T-helper 1 cell treated with Interleukin-12 subunit alpha and Interleukin-12 subunit beta and Interleukin-4 antibody, amounts not matched to agents 30 μg/mL and 1 μg/mL, for 36 hours (primary cell): ENCODE measurements around the gene PMM2.

Source experiments
- H3K27ac Mint-ChIP-seq: one replicate; pipeline ENCODE4 v1.8.0; 2021; ENCODE audit warnings: mild to moderate bottlenecking, mixed read lengths
- H3K27me3 Mint-ChIP-seq: one replicate; pipeline ENCODE4 v1.8.0; 2021; ENCODE audit warnings: low read depth, mixed read lengths
- H3K36me3 Mint-ChIP-seq: one replicate; pipeline ENCODE4 v1.8.0; 2021; ENCODE audit warnings: low read depth, mixed read lengths
- H3K4me1 Mint-ChIP-seq: one replicate; pipeline ENCODE4 v1.8.0; 2021; ENCODE audit warnings: low read depth, mixed read lengths
- H3K4me3 Mint-ChIP-seq: one replicate; pipeline ENCODE4 v1.8.0; 2021; ENCODE audit warnings: mild to moderate bottlenecking, moderate library complexity, mixed read lengths
- H3K9me3 Mint-ChIP-seq: one replicate; pipeline ENCODE4 v1.8.0; 2021; ENCODE audit warnings: mixed read lengths

PMM2 gene

GRCh38 chr16:8847623-8848022 is 50.0 kb downstream of the PMM2 start:
- H3K4me3 Mint-ChIP-seq, result no peak overlapping the region
- H3K4me1 Mint-ChIP-seq, result peaks cover 15% of the 10 kb centered on the region
- H3K36me3 Mint-ChIP-seq, result peaks cover 21% of the 10 kb centered on the region
- no peaks in the 10 kb centered on the region for H3K9me3 Mint-ChIP-seq
- H3K27me3 Mint-ChIP-seq, result no peaks in the 10 kb centered on the region
- no peak overlapping the region for H3K27ac Mint-ChIP-seq

GRCh38 chr16:8848231-8848938 is 50.7 kb downstream of the PMM2 start:
- no peaks in the 10 kb centered on the region for H3K27me3 Mint-ChIP-seq
- peaks cover 27% of the 10 kb centered on the region for H3K36me3 Mint-ChIP-seq
- no peak overlapping the region for H3K27ac Mint-ChIP-seq
- H3K4me3 Mint-ChIP-seq, result no peak overlapping the region
- no peaks in the 10 kb centered on the region for H3K9me3 Mint-ChIP-seq
- H3K4me1 Mint-ChIP-seq, result peaks cover 15% of the 10 kb centered on the region

- no peak overlapping the region for H3K4me3 Mint-ChIP-seq
- peaks cover 29% of the 10 kb centered on the region for H3K36me3 Mint-ChIP-seq
- no peaks in the 10 kb centered on the region for H3K27me3 Mint-ChIP-seq
- peaks cover 17% of the 10 kb centered on the region for H3K4me1 Mint-ChIP-seq
- H3K9me3 Mint-ChIP-seq, result no peaks in the 10 kb centered on the region
- H3K27ac Mint-ChIP-seq, result no peak overlapping the region
Observed at GRCh38 chr16:8848939-8849391, 51.3 kb downstream of the PMM2 start.

GRCh38 chr16:8849411-8850011 is 51.9 kb downstream of the PMM2 start:
- no peak overlapping the region for H3K4me3 Mint-ChIP-seq
- peaks cover 14% of the 10 kb centered on the region for H3K4me1 Mint-ChIP-seq
- no peaks in the 10 kb centered on the region for H3K27me3 Mint-ChIP-seq
- H3K27ac Mint-ChIP-seq, result no peak overlapping the region
- peaks cover 29% of the 10 kb centered on the region for H3K36me3 Mint-ChIP-seq
- H3K9me3 Mint-ChIP-seq, result no peaks in the 10 kb centered on the region

GRCh38 chr16:8850279-8850885 is 52.7 kb downstream of the PMM2 start:
- peaks cover 33% of the 10 kb centered on the region for H3K36me3 Mint-ChIP-seq
- H3K27ac Mint-ChIP-seq, result peak overlapping the region; percentile 74
- H3K27me3 Mint-ChIP-seq, result no peaks in the 10 kb centered on the region
- H3K4me3 Mint-ChIP-seq, result peak overlapping the region; percentile 15
- H3K9me3 Mint-ChIP-seq, result no peaks in the 10 kb centered on the region
- H3K4me1 Mint-ChIP-seq, result peaks cover 14% of the 10 kb centered on the region

GRCh38 chr16:8851761-8852403 is 54.2 kb downstream of the PMM2 start:
- Mint-ChIP-seq H3K36me3 (peaks cover 39% of the 10 kb centered on the region), H3K9me3 (no peaks in the 10 kb centered on the region), H3K4me1 (peaks cover 16% of the 10 kb centered on the region), H3K27me3 (no peaks in the 10 kb centered on the region), H3K27ac (peak overlapping the region; percentile 63), H3K4me3 (no peak overlapping the region)

- no peaks in the 10 kb centered on the region for H3K27me3 Mint-ChIP-seq
- no peak overlapping the region for H3K4me3 Mint-ChIP-seq
- no peaks in the 10 kb centered on the region for H3K9me3 Mint-ChIP-seq
- peaks cover 41% of the 10 kb centered on the region for H3K36me3 Mint-ChIP-seq
- H3K4me1 Mint-ChIP-seq, result peaks cover 18% of the 10 kb centered on the region
- no peak overlapping the region for H3K27ac Mint-ChIP-seq
Observed at GRCh38 chr16:8852534-8852933, 54.9 kb downstream of the PMM2 start.

- Mint-ChIP-seq H3K27ac (no peak overlapping the region), H3K27me3 (no peaks in the 10 kb centered on the region), H3K4me3 (no peak overlapping the region), H3K9me3 (no peaks in the 10 kb centered on the region), H3K36me3 (peaks cover 45% of the 10 kb centered on the region), H3K4me1 (peaks cover 20% of the 10 kb centered on the region)
Observed at GRCh38 chr16:8853150-8853549, 55.5 kb downstream of the PMM2 start.

- Mint-ChIP-seq H3K27me3 (no peaks in the 10 kb centered on the region), H3K4me1 (peaks cover 20% of the 10 kb centered on the region), H3K36me3 (peaks cover 46% of the 10 kb centered on the region), H3K4me3 (no peak overlapping the region), H3K9me3 (no peaks in the 10 kb centered on the region), H3K27ac (no peak overlapping the region)
Observed at GRCh38 chr16:8853611-8854010, 56.0 kb downstream of the PMM2 start.

- Mint-ChIP-seq H3K4me1 (peaks cover 23% of the 10 kb centered on the region), H3K9me3 (no peaks in the 10 kb centered on the region), H3K27me3 (no peaks in the 10 kb centered on the region), H3K4me3 (no peak overlapping the region), H3K36me3 (peaks cover 43% of the 10 kb centered on the region), H3K27ac (peak overlapping the region; percentile 52)
Observed at GRCh38 chr16:8854298-8854948, 56.8 kb downstream of the PMM2 start.

GRCh38 chr16:8855051-8855786 is 57.6 kb downstream of the PMM2 start:
- peaks cover 38% of the 10 kb centered on the region for H3K36me3 Mint-ChIP-seq
- H3K27me3 Mint-ChIP-seq, result no peaks in the 10 kb centered on the region
- H3K4me1 Mint-ChIP-seq, result peaks cover 22% of the 10 kb centered on the region
- no peak overlapping the region for H3K4me3 Mint-ChIP-seq
- no peaks in the 10 kb centered on the region for H3K9me3 Mint-ChIP-seq
- peak overlapping the region; percentile 52 for H3K27ac Mint-ChIP-seq

- peaks cover 16% of the 10 kb centered on the region for H3K4me1 Mint-ChIP-seq
- H3K36me3 Mint-ChIP-seq, result peaks cover 33% of the 10 kb centered on the region
- H3K9me3 Mint-ChIP-seq, result no peaks in the 10 kb centered on the region
- no peak overlapping the region for H3K4me3 Mint-ChIP-seq
- no peak overlapping the region for H3K27ac Mint-ChIP-seq
- no peaks in the 10 kb centered on the region for H3K27me3 Mint-ChIP-seq
Observed at GRCh38 chr16:8855972-8856371, 58.3 kb downstream of the PMM2 start.

- Mint-ChIP-seq H3K9me3 (no peaks in the 10 kb centered on the region), H3K36me3 (peaks cover 25% of the 10 kb centered on the region), H3K4me1 (peaks cover 14% of the 10 kb centered on the region), H3K4me3 (no peak overlapping the region), H3K27me3 (no peaks in the 10 kb centered on the region), H3K27ac (no peak overlapping the region)
Observed at GRCh38 chr16:8858994-8859912, 61.6 kb downstream of the PMM2 start.
